Nucleus accumbens (tissue), 56 donors: ENCODE measurements around the gene LRMDA.

Experiments used
- DNase-seq, 56 donors: peaks; one replicate each; lab custom pipeline; 2025; lab: John Stamatoyannopoulos, UW

The LRMDA gene

GRCh38 chr10:76191336-76191735, 759.9 kb downstream of the LRMDA start:
- DNase-seq, result no peak

- no peak for DNase-seq
These were observed 760.7 kb downstream of the LRMDA start for GRCh38 chr10:76192151-76192550.

- no peak for DNase-seq
These were observed 761.4 kb downstream of the LRMDA start for GRCh38 chr10:76192694-76193320.

- DNase-seq, result no peak
These were observed 764.4 kb downstream of the LRMDA start for GRCh38 chr10:76195654-76196390.

GRCh38 chr10:76197293-76197692, 765.9 kb downstream of the LRMDA start:
- DNase-seq, result no peak

- no peak for DNase-seq
These were observed 767.0 kb downstream of the LRMDA start for GRCh38 chr10:76198287-76199035.

- no peak for DNase-seq
These were observed 770.5 kb downstream of the LRMDA start for GRCh38 chr10:76201962-76202361.

GRCh38 chr10:76202777-76203176, 771.4 kb downstream of the LRMDA start:
- no peak for DNase-seq

GRCh38 chr10:76205361-76205760, 773.9 kb downstream of the LRMDA start:
- DNase-seq, result no peak

- DNase-seq, result no peak
These were observed 775.5 kb downstream of the LRMDA start for GRCh38 chr10:76206797-76207352.

- no peak for DNase-seq
These were observed 777.7 kb downstream of the LRMDA start for GRCh38 chr10:76209135-76209534.

- DNase-seq, result no peak
These were observed 778.8 kb downstream of the LRMDA start for GRCh38 chr10:76210211-76210610.

GRCh38 chr10:76211691-76212090, 780.3 kb downstream of the LRMDA start:
- no peak for DNase-seq

- no peak for DNase-seq
These were observed 782.5 kb downstream of the LRMDA start for GRCh38 chr10:76213876-76214275.

GRCh38 chr10:76218035-76218434, 786.6 kb downstream of the LRMDA start:
- no peak for DNase-seq

- DNase-seq, result no peak
These were observed 797.9 kb downstream of the LRMDA start for GRCh38 chr10:76229341-76229740.

GRCh38 chr10:76230921-76231285, 799.5 kb downstream of the LRMDA start:
- no peak for DNase-seq

- DNase-seq, result no peak
These were observed 800.0 kb downstream of the LRMDA start for GRCh38 chr10:76231286-76231934.

- no peak for DNase-seq
These were observed 803.2 kb downstream of the LRMDA start for GRCh38 chr10:76234499-76235226.

GRCh38 chr10:76236356-76236755, 804.9 kb downstream of the LRMDA start:
- DNase-seq, result no peak
